ENCODE data around the gene PCDHA3.

GRCh38 chr5:140840978-140841962, 40.4 kb downstream of the PCDHA3 start, which contains the start of gene PCDHA8:
- TF ChIP-seq CTCF (CRISPR knock-in tag; IDR thresholded peaks at IDR 0.05) (peak; percentile 65), NR2F1 (CRISPR knock-in tag; IDR thresholded peaks at IDR 0.05) (no peak), EP300 (IDR thresholded peaks at IDR 0.05; ENCODE audit: low read depth in 2 of 2, low read length in 2 of 2) (no peak), EP300 (CRISPR knock-in tag; IDR thresholded peaks at IDR 0.05; ENCODE audit: borderline replicate concordance) (no peak), NBN (conservative IDR thresholded peaks at IDR 0.05) (no peak), CREB1 (IDR thresholded peaks at IDR 0.05) (no peak), CREB1 (CRISPR knock-in tag; IDR thresholded peaks at IDR 0.05) (no peak), POLR2AphosphoS5 (IDR thresholded peaks at IDR 0.05; ENCODE audit: low read depth, low read length) (no peak)
- TF ChIP-seq, protein P1, sequence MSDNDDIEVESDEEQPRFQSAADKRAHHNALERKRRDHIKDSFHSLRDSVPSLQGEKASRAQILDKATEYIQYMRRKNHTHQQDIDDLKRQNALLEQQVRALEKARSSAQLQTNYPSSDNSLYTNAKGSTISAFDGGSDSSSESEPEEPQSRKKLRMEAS (IDR thresholded peaks at IDR 0.05): no peak
